Dermis microvascular lymphatic vessel endothelial cell (primary cell): ENCODE results near the gene DPH7. TPM values are rescaled to one million over a fixed set of nuclear protein-coding genes. Genes with fewer than 3 reads are reported as not detected.
"Not testable (repeated sequence)": the region's sequence is repeated elsewhere in the genome, so short reads cannot be mapped to it uniquely, and the experiment has no call there.

Source experiments
- DNase-seq, 2 donors: peaks; one replicate each; pipeline versions ENCODE4 v3.0.0 to v3.0.0-alpha.2; 2010; ENCODE audit warnings: low read depth in 2 of 2
- total RNA-seq: library from RNA; depleted of rRNA; stranded (reverse); fragments of >200 nt; gene quantifications from 2 replicates; pipeline ENCODE4 v1.2.1, GENCODE V29; 2014

Gene DPH7
- total RNA-seq, 1 donor from 2014 or later = 15.5 TPM

DNA sequence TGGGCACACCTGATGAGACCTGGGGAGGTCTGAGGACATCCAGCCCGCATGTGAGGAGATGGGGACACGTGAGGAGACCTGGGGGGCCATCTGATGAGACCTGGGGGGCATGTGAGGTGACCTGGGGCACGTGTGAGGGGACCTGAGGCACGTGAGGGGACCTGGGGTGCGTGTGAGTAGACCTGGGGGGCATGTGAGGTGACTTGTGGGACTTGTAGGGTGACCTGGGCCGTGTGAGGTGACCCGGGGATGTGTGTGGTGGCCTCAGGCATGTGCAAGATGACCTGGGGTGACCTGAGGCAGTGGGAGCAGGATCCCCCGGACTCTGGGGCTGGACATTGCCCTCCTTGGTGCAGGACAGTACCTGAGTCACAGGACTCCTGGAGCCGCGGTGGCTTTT, 59.2 kb downstream of the DPH7 start:
- no peak for DNase-seq

DNA sequence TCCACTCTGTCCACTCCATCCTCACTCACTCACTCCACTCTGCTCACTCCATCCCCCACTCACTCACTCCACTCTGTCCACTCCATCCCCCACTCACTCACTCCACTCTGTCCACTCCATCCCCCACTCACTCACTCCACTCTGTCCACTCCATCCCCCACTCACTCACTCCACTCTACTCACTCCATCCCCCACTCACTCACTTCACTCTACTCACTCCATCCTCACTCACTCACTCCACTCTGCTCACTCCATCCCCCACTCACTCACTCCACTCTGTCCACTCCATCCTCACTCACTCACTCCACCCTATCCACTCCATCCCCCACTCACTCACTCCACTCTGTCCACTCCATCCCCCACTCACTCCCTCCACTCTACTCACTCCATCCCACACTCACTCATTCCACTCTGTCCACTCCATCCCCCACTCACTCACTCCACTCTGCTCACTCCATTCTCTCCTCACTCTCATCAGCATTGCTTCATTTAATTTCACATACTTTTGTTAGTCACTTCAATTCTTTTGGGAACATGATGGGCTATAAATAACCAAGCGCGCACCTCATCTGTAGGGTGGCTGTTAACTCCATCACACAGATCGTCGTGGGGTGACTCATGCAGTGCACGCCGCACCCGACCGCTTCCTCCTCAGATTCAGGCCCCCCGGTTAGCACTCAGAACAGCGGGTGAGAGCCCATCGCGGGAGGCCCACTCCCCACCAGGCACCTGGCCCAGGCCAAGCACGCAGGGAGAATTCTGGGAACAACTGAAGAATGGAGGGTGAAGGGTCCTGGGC, 59.9 kb downstream of the DPH7 start:
- not testable (repeated sequence) for DNase-seq

DNA sequence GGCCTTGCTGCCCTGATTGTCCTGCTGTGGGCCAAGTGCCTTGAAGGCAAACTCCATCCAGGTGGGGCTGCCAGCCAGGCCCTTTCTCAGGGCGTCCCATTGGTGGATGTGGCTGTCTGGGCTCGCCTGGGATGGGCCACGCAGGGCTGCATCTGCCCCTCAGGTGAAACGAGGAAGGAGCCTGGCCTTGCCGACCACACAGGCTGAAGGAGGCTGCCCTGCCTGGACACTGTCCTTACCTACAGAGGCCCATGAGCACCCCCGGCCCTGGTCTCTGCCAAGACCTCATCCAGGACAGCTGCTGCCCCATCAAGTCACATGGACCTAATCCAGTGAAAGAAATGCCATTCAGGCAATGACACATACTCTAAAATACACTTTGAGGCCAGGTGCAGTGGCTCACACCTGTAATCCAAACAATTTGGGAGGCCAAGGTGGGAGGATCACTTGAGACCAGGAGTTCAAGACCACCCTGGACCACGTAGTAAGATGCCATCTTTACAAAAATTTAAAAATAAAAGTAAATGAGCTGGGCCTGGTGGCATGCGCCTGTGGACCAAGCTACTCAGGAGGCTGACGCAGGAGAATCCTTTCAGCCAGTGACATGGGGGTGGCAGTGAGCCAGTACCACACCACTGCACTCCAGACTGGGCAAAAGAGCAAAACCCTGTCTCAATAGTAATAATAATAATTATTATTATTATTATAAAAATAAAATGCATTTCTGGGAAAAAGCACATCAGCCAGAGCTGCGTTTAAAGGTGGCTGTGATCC, 62.4 kb downstream of the DPH7 start:
- no peak for DNase-seq

DNA sequence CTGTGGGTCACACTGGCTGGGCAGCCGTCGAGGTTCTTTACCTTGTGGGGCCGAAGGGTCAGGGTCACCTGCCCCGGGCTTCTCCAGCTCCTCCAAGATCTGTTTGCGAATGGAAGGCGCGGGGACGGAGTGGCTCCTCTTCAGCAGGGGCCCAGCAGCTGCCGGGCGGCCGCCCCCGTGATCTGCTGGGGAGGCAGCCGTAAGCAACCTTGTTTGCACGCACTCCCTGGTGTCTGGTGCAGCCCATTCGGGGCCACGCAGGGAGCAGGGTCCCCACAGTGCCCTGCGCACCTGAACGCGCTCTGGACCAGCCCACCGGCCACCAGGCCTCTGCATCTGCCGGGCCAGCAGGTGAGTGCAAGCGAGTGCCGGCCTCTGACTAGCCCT, 63.4 kb downstream of the DPH7 start:
- DNase-seq = no peak

DNA sequence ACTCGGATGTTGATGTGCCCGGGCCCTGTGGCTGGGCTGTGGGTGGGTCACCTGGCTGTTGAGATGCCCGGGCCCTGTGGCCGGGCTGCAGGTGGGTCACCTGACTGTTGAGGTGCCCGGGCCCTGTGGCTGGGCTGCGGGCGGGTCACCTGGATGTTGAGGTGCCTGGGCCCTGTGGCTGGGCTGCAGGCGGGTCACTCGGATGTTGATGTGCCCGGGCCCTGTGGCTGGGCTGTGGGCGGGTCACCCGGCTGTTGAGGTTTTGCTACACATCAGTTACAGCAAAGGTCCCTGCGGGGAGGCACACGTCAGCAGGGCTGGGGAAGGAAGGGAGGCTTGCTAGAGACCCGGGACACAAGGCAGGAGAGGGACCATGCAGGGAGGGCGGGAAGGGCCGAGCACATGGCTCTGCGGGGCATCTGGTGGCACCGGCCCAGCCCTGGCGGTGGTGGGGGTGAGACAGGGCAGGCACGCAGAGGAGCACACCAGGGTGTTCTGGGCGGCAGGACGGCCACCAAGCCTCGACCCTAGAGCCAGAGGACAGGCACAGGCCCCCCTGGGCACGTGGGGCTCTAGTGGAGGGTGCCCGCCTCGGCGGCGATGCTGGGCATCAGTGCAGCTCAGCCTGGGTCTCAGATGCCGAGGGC, 63.9 kb downstream of the DPH7 start:
- no peak for DNase-seq

DNA sequence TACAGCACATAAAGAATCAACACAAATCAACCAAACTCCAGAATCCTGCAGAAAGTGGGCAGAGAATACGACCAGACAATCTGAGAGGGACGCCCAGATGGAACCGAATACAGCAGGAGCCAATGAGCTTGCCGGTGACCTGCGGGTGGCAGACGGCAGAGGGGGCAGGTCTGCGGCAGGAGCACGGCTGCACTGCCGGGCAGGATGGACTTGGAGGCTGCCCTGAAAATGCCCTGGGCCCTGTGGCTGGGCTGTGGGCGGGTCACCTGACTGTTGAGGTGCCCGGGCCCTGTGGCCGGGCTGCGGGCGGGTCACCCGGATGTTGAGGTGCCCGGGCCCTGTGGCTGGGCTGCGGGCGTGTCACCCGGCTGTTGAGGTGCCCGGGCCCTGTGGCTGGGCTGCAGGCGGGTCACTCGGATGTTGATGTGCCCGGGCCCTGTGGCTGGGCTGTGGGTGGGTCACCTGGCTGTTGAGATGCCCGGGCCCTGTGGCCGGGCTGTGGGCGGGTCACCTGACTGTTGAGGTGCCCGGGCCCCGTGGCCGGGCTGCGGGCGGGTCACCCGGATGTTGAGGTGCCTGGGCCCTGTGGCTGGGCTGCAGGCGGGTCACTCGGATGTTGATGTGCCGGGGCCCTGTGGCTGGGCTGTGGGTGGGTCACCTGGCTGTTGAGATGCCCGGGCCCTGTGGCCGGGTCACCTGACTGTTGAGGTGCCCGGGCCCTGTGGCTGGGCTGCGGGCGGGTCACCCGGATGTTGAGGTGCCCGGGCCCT, 64.7 kb downstream of the DPH7 start:
- not testable (repeated sequence) for DNase-seq

DNA sequence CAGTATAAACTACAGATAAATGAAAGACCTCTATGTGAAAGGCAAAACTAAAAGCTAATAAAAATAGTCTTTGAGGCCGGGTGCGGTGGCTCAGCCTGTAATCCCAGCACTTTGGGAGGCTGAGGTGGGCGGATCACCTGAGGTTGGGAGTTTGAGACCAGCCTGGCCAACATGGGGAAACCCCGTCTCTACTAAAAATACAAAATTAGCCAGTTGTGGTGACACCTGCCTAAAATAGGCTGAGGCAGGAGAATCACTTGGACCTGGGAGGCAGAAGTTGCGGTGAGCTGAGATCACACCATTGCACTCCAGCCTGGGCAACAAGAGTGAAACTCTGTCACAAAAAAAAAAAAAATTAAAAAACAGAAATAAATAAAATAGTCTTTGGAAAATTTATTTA, 65.6 kb downstream of the DPH7 start:
- not testable (repeated sequence) for DNase-seq

DNA sequence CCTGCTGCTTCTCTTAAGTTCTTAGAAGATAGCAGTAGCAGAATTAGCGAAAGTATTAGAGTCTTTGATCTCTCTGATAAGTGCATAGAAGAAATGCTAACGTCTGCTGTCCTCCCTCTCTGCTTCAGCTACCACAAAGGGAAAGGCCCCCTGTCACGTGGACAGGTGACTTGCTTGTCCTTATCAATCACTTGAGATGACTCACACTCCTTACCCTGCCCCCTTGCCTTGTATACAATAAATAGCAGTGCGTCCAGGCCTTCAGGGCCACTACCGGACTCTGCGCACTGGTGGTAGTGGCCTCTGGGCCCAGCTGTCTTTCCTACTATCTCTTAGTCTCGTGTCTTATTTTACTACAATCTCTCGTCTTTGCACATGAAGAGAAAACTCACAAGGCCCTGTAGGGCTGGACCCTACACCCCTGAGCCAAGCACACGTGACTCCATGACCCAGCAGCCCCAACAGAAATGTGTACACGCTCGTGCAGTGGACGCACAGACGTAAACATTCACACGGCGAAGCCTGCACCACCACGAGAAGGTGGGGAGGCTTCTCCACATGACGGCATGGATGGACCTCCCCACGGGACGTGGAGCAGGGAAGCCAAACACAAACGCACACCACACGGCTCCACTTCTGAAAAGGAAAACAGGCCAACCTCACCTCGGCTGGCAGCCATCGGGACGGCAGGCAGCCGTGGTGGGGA, 66.8 kb downstream of the DPH7 start:
- no peak for DNase-seq

DNA sequence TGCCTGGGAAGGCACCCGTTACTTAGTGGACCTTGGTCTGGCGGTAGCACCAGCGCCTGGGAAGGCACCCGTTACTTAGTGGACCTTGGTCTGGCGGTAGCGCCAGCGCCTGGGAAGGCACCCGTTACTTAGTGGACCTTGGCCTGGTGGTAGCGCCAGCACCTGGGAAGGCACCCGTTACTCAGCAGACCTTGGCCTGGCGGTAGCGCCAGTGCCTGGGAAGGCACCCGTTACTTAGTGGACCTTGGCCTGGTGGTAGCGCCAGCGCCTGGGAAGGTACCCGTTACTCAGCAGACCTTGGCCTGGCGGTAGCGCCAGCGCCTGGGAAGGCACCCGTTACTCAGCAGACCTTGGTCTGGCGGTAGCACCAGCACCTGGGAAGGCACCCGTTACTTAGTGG, 67.6 kb downstream of the DPH7 start:
- DNase-seq = not testable (repeated sequence)

DNA sequence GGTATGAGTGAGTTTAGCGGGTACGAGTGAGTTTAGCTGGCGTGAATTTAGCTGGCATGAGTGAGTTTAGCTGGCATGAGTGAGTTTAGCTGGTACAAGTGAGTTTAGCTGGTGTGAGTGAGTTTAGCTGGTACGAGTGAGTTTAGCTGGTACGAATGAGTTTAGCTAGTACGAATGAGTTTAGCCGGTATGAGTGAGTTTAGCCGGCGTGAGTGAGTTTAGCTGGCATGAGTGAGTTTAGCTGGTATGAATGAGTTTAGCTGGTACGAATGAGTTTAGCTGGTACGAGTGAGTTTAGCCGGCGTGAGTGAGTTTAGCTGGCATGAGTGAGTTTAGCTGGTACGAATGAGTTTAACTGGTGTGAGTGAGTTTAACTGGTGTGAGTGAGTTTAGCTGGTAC, 69.5 kb downstream of the DPH7 start:
- DNase-seq = no peak

DNA sequence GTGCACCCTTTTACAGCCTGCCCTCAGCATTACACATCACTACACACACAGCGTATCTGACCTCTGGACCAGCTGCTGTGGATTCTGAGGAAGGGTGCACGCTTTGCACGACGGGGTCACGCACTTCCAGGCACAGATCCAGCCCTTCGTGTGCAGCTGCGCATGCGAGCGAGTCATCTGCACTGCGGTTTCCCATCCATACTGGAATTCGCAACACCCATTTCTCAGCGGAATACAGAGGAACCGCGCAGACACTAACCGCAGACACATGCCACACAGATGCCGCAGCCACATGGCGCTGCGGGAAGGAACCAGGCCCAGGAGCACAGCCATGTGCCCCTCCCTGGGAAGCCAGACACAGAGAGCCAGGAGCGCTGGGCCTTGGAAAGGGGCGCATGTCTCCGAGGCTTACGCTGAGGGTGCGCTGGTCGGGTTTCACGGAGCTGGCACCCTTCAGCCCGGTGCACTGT, 72.0 kb downstream of the DPH7 start:
- no peak for DNase-seq

DNA sequence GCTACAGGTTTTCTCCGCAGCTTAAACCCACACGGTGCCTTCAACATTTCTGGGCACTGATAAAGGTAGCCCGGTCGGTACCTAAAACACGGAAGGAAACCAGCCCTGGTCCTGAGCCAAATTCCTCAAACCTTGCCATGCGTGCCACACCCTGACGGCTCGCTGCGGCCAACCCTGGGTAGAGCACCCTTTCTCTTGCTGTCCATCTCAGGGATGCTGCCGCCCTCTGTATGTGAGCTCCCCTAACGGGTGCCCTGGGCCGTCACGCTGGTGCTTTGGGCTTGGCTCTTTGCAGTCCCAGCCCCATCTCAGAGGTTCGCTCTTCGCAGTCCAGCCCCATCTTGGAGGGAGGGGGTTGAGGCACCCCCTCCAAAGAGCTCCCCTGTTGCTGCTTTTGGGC, 72.5 kb downstream of the DPH7 start:
- DNase-seq = no peak

DNA sequence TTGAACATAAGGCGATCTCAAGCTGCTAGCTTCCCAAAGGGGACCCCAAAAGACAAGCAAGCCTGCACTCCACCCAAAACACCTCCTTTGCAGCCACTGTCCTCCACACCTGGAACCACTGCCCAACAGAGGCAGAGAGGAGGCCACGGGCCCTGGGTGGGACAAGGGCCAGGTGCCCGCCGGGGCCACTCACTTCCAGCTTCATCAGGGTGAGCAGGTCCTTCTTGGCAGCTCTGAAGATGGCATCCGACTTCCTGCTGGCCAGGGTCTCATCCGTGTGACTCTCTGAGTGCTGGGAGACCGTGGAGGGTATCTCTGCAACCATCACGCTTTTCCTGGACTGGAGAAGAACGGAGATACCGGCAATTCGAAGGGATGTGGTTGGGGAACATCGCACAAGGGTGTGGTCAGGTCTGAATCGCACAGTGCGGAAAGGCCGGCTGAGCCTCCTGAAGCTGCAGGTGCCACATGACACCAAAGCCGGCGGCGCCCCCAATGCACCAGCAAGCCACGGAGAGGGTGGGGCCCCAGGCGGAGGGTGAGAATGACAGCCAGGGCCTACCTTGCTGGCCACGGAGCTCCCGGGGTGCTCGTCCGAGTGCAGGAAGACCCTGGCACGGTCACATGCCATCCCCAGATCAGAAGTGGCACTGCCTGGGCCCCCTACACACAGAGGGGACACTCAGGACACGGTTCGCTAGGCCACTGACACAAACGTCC, 73.1 kb downstream of the DPH7 start:
- DNase-seq = no peak

Other genes starting within 250 kb of the DPH7 start
- gene EXD3, start 155.8 kb downstream of the DPH7 start, total RNA-seq = 12.2 and 20.1 TPM in 2 replicates
- gene NOXA1, start 155.5 kb downstream of the DPH7 start, total RNA-seq = 1.3 and 2.1 TPM in 2 replicates
- 0.25 and 0.26 TPM in 2 replicates for gene ENTPD8, start 137.6 kb downstream of the DPH7 start, total RNA-seq
- 13.2 and 23.8 TPM in 2 replicates for gene NSMF, start 119.6 kb downstream of the DPH7 start, total RNA-seq
- gene PNPLA7, start 28.5 kb downstream of the DPH7 start, total RNA-seq = 0.39 and 1.1 TPM in 2 replicates
- gene MRPL41, start 27.0 kb downstream of the DPH7 start, total RNA-seq = 45.6 and 45.8 TPM in 2 replicates
- gene ZMYND19, start 11.6 kb upstream of the DPH7 start, total RNA-seq = 13.7 and 15.0 TPM in 2 replicates
- gene ARRDC1, start 26.8 kb upstream of the DPH7 start, total RNA-seq = 22.3 and 26.8 TPM in 2 replicates
- gene EHMT1, start 40.1 kb upstream of the DPH7 start, total RNA-seq = 38.3 and 47.4 TPM in 2 replicates